Effector memory CD4-positive, alpha-beta T cell (primary cell): ENCODE results near the gene DIS3L.
A peak's percentile ranks its signal among the peaks of the same experiment; 100 is the strongest.
"Not testable (repeated sequence)": the region's sequence is repeated elsewhere in the genome, so short reads cannot be mapped to it uniquely, and the experiment has no call there.

Experiments used
- DNase-seq, 3 donors: peaks; one replicate each; pipeline ENCODE4 v3.0.0-alpha.2; 2020
- H3K27ac ChIP-seq: 2 replicates; pipeline ENCODE4 v1.7.0; 2013; ENCODE audit warnings: mild to moderate bottlenecking, low read length, moderate library complexity; ENCODE audit not compliant: insufficient read depth, poor library complexity, severe bottlenecking
- H3K27me3 ChIP-seq: replicated peaks from 2 replicates; pipeline ENCODE4 v1.7.0; 2013; ENCODE audit warnings: mild to moderate bottlenecking, low read length; ENCODE audit not compliant: insufficient read depth, control insufficient read depth, poor library complexity, severe bottlenecking
- H3K36me3 ChIP-seq: 2 replicates; pipeline ENCODE4 v1.7.0; 2013; ENCODE audit warnings: mild to moderate bottlenecking, low read length, moderate library complexity; ENCODE audit not compliant: control insufficient read depth, insufficient read depth
- H3K4me1 ChIP-seq: 2 replicates; pipeline ENCODE4 v1.7.0; 2013; ENCODE audit warnings: low read length, mild to moderate bottlenecking; ENCODE audit not compliant: control insufficient read depth, insufficient read depth, poor library complexity, severe bottlenecking
- H3K4me3 ChIP-seq: 2 replicates; pipeline ENCODE4 v1.7.0; 2013; ENCODE audit warnings: low read length, low read depth, mild to moderate bottlenecking; ENCODE audit not compliant: insufficient read depth, poor library complexity, severe bottlenecking
- H3K9me3 ChIP-seq: 2 replicates; pipeline ENCODE4 v1.7.0; 2013; ENCODE audit warnings: mild to moderate bottlenecking, low read length, moderate library complexity; ENCODE audit not compliant: control insufficient read depth
- total RNA-seq, 3 donors: gene quantifications; one replicate each; lab custom pipeline; 2026; lab: John Stamatoyannopoulos, UW

The DIS3L gene
- 41.2 to 52.5 (median 45.6) reads per million in 3 donors for total RNA-seq

GRCh38 chr15:66293419-66294156, at the start of gene DIS3L:
TSS of gene DIS3L (plus strand) at chr15:66293568. CDS start at chr15:66293597, 29 bp downstream.
- Histone ChIP-seq H3K4me3 (peak within 1 kb of the TSS; percentile 67), H3K4me1 (peaks cover 15% of the 10 kb centered on the region), H3K27me3 (no peaks in the 10 kb centered on the region), H3K9me3 (no peaks in the 10 kb centered on the region), H3K27ac (peak within 1 kb of the TSS; percentile 89), H3K36me3 (no peaks in the 10 kb centered on the region)
- DNase-seq, result peak; percentile 38 to 47 (median 44)

- not testable (repeated sequence) for H3K27me3 ChIP-seq, DNase-seq, H3K4me3 ChIP-seq, H3K9me3 ChIP-seq, H3K4me1 ChIP-seq, H3K27ac ChIP-seq, H3K36me3 ChIP-seq
Measured at GRCh38 chr15:66245832-66246231, 47.5 kb upstream of the DIS3L start.

- Histone ChIP-seq H3K9me3 (no peaks in the 10 kb centered on the region), H3K27ac (no peak overlapping the region), H3K27me3 (peaks cover 5% of the 10 kb centered on the region), H3K36me3 (no peaks in the 10 kb centered on the region), H3K4me3 (no peak overlapping the region), H3K4me1 (peaks cover 5% of the 10 kb centered on the region)
- no peak for DNase-seq
Measured at GRCh38 chr15:66246937-66247336, 46.4 kb upstream of the DIS3L start.

- Histone ChIP-seq H3K27me3 (peaks cover 31% of the 10 kb centered on the region), H3K9me3 (no peaks in the 10 kb centered on the region), H3K36me3 (no peaks in the 10 kb centered on the region), H3K4me1 (peaks cover 21% of the 10 kb centered on the region), H3K4me3 (no peak overlapping the region), H3K27ac (no peak overlapping the region)
- DNase-seq, result no peak
Measured at GRCh38 chr15:66249605-66250174, 43.7 kb upstream of the DIS3L start.

GRCh38 chr15:66251065-66251789, 42.1 kb upstream of the DIS3L start:
- Histone ChIP-seq H3K9me3 (no peaks in the 10 kb centered on the region), H3K27me3 (peaks cover 39% of the 10 kb centered on the region), H3K27ac (no peak overlapping the region), H3K4me1 (peaks cover 21% of the 10 kb centered on the region), H3K36me3 (no peaks in the 10 kb centered on the region), H3K4me3 (peak overlapping the region; percentile 57)
- DNase-seq, result no peak

- Histone ChIP-seq H3K4me3 (peak overlapping the region; percentile 57), H3K27ac (no peak overlapping the region), H3K4me1 (peaks cover 21% of the 10 kb centered on the region), H3K27me3 (peaks cover 39% of the 10 kb centered on the region), H3K36me3 (no peaks in the 10 kb centered on the region), H3K9me3 (no peaks in the 10 kb centered on the region)
- DNase-seq, result peak in 2 of 3 donors; percentile 8 to 21
Measured at GRCh38 chr15:66251790-66252684, 41.3 kb upstream of the DIS3L start.

GRCh38 chr15:66252685-66253417, 40.5 kb upstream of the DIS3L start:
- Histone ChIP-seq H3K4me1 (peaks cover 21% of the 10 kb centered on the region), H3K9me3 (no peaks in the 10 kb centered on the region), H3K27me3 (peaks cover 39% of the 10 kb centered on the region), H3K27ac (no peak overlapping the region), H3K4me3 (peak overlapping the region; percentile 57), H3K36me3 (no peaks in the 10 kb centered on the region)
- DNase-seq, result no peak

GRCh38 chr15:66253418-66254088, 39.8 kb upstream of the DIS3L start, which contains the start of gene MEGF11:
TSS of gene MEGF11 (minus strand) at chr15:66253750. CDS start at chr15:66128403, 125,347 bp downstream.
- peaks cover 21% of the 10 kb centered on the region for H3K4me1 ChIP-seq
- peaks cover 39% of the 10 kb centered on the region for H3K27me3 ChIP-seq
- no peak for DNase-seq
- H3K27ac ChIP-seq, result no peak within 1 kb of the TSS
- H3K4me3 ChIP-seq, result peak within 1 kb of the TSS; percentile 57
- H3K9me3 ChIP-seq, result no peaks in the 10 kb centered on the region
- no peaks in the 10 kb centered on the region for H3K36me3 ChIP-seq
